ENCODE data around the gene STON2. TPM values are rescaled to one million over a fixed set of nuclear protein-coding genes. Genes with fewer than 3 reads are reported as not detected.
"Not testable (repeated sequence)": the region's sequence is repeated elsewhere in the genome, so short reads cannot be mapped to it uniquely, and the experiment has no call there.

STON2 gene
- total RNA-seq = under 1 TPM; 0.08 to 0.32 TPM

GRCh38 chr14:81400202-81400678 lies at the start of gene STON2:
STON2 (minus strand) TSS chr14:81400324; CDS start chr14:81398382, 1,942 bp downstream.
- CTCF ChIA-PET = interaction anchor here (1.6 kb wide), 1 partner anchor 65 kb away, joined by 3 read pairs; no protein-coding TSS in a partner anchor
- POLR2A ChIA-PET = no interaction called here

DNA sequence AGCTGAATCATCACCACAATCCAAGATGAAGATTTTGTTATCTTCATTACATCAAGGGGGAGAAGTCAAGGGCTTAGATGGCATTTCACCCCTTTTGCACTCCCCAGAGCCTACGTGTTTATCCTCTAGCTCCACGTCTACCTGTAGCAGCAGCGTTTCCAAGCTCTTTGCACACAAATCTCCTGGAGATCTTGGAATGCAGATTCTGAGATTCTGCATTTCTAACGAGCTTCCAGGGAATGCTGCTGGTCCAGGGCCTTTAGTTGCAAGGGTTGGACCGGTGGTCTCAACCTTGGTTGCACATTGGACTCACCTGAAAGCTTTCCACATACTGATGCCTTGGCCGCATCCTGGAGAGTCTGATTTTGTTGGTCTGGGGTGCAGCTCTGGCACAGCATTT lies 49.5 kb upstream of the STON2 start:
- ChIA-PET POLR2A (no interaction called here), CTCF (interaction anchor here (0.9 kb wide), 1 partner anchor 15 kb away, joined by 3 read pairs; no protein-coding TSS in a partner anchor)

DNA sequence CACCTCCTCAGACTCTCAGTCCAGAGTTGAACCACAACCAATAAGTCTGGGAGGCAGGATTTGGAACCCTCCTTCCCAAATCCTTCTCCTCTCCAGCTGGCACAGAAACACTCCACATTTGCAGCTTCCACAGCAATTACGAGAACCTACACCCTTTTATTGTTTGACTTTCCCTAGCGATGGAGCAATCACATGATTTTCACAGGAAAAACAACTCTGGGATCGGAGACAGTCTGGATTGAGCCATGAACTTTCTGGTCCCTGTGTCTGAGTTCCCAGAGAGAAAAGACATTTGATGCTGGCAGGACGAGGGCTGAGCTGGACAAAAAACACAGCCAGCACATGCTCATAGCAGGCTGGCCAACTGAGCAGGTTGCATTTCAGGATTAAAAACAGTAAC lies 49.0 kb upstream of the STON2 start:
- ChIA-PET POLR2A (no interaction called here), CTCF (no interaction called here)

DNA sequence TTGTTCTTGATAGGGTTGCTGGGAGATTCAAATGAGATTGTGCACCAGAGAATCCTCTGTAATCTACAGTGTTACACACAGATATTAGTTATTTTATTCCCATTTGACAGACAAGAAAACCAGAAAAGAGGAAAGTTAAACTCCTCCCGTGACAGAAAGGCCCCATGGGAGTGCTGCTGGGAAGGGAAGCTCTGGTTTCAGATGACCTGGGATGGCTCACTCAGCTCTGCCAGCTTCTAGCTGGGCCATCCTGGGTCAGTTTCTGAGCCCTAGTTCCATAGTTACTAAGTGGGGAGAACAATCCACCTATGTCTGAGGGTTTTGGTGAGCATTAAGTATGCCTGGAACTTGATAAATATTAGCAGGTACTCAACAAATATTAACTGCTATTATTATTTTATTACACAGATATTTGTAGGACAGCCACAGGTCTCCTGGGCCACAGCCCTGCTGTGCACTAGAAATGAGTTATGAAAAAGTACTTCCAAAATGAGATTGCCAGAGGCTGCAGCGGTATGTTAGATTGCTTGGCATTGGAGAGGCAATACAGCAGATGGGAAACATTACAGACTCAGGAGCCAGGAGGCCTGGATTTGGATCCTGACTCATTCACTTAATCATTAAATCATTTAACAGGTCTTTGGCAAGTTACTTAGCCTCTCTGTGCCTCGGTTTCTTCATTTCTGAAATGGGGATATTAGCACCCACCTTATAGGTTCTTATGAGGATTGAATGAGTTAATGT lies 47.1 kb upstream of the STON2 start:
- POLR2A ChIA-PET = no interaction called here
- CTCF ChIA-PET = interaction anchor here (0.7 kb wide), 1 partner anchor 169 kb away, joined by 3 read pairs; no protein-coding TSS in a partner anchor

- POLR2A ChIA-PET = no interaction called here
Measured at GRCh38 chr14:81446279-81447007, 46.3 kb upstream of the STON2 start.

GRCh38 chr14:81441626-81442134 lies 41.6 kb upstream of the STON2 start:
- ChIA-PET POLR2A (no interaction called here), CTCF (interaction anchor here (1.1 kb wide), 1 partner anchor 12 kb away, joined by 3 read pairs; no protein-coding TSS in a partner anchor)

More at GRCh38 chr14:81446279-81447007, 46.3 kb upstream of the STON2 start:
- CTCF ChIA-PET = interaction anchor here (0.7 kb wide), 1 partner anchor 169 kb away, joined by 3 read pairs; no protein-coding TSS in a partner anchor

- CTCF ChIA-PET = no interaction called here
- POLR2A ChIA-PET = no interaction called here
Measured at GRCh38 chr14:81440041-81440440, 39.9 kb upstream of the STON2 start.

- CTCF ChIA-PET = interaction anchor here (0.6 to 1.0 kb wide), 2 partner anchors 21 to 187 kb away, joined by 4 read pairs; no protein-coding TSS in a partner anchor
- POLR2A ChIA-PET = no interaction called here
Measured at GRCh38 chr14:81437244-81437643, 37.1 kb upstream of the STON2 start.

DNA sequence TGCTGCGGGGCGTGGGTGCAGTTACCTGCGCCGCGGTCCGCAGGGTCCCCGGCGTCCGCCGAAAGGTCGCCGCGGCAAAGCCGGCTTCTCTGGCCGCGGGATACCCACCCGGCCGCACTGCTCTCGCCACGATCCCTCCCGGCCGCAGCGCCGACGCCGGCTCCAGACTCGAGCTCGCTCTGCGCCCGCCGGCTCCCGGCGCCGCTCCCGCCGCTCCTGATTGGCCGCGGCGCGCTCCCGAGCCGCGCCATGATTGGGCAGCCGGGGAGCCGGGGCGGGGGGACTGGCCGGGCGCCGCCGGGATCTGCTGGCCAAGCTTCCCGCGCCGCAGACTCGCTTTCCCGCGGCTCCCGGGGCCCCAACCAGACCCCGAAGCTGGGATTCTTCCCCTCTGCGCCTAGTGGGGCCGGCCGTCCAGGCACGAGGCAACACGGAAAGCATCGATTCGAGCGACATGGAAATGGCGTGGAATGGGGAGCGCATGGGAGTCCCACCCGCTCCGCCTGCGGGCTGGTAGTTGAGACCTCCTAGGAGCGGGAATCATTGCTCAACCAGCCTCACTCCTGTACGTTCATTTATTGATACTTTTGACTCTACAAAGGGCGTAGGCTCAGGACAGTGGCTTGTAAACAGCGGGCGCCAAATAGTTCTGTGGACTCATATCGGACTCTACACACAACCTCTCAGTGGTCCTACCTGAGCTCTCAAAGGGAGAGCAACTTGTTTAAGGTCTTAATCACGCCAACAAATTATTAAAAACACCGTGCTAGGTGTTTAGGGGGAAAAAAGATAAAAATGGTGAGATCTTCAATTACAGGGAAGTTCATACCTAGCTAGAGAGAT lies 36.4 kb upstream of the STON2 start:
- ChIA-PET CTCF (interaction anchor here (0.6 to 1.0 kb wide), 2 partner anchors 20 to 186 kb away, joined by 4 read pairs; no protein-coding TSS in a partner anchor), POLR2A (no interaction called here)

- POLR2A ChIA-PET = no interaction called here
Measured at GRCh38 chr14:81435391-81436295, 35.5 kb upstream of the STON2 start.

DNA sequence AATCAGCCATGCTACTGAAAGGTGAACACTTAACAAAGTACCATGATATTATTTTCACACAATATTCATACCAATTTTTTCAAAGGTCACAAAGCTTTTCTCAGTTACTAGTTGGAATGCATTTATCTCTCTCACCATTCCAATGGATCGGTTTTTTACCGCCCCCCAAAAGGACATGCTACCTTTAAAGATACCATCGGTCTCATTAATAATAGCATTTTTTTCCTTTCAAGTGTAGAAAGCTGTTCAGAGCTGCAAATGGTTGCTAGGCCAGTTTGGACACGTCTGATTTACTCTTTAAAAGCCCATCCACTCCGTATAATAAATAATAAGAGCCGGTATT lies 34.9 kb upstream of the STON2 start:
- ChIA-PET CTCF (interaction anchor here (1.1 kb wide), 1 partner anchor 30 kb away, joined by 3 read pairs; no protein-coding TSS in a partner anchor), POLR2A (no interaction called here)

More at GRCh38 chr14:81435391-81436295, 35.5 kb upstream of the STON2 start:
- CTCF ChIA-PET = interaction anchor here (1.1 kb wide), 1 partner anchor 29 kb away, joined by 3 read pairs; no protein-coding TSS in a partner anchor

GRCh38 chr14:81434230-81434629 lies 34.1 kb upstream of the STON2 start:
- POLR2A ChIA-PET = no interaction called here
- CTCF ChIA-PET = interaction anchor here (0.6 kb wide), 1 partner anchor 210 kb away, joined by 3 read pairs; no protein-coding TSS in a partner anchor

DNA sequence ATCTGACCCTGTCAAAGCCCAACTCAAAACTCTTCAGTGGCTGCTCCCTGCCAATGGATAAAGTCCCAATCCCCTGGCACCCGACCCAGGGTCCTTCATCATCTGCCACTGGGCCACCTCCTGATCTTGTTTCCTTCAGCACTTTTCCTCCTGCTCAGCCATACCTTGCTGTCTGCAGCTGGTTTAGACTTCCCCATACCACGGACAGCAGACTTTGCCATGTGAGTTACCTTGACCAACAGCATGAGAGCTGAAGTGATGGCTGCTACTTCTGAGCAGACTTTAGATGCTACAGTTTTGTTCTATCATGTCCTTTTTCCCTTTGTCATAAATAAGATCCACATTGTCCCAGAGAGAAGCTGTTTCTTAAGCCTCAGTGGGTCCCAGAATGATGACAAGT lies 33.3 kb upstream of the STON2 start:
- POLR2A ChIA-PET = no interaction called here
- CTCF ChIA-PET = no interaction called here

DNA sequence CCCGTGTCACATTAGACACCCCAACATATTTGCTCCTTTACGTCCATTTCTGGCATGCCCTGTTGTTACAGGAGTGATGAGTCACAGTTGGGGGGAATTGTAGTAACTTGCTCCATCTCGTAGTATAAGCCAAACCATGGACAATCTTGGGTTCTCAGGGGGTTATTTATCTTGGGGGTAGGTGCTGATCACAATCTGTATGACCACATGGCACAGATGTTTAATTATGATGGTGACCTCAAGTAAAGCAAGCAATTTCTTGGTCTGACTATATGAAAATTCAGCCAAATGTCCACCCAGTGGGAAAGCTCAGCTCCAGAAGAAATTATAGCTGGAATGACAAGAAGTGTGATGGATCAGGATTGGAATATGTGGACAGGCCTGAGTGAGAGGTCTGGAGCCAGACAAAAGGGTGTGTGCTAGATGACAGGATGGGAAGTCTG lies 32.1 kb upstream of the STON2 start:
- POLR2A ChIA-PET = no interaction called here
- CTCF ChIA-PET = interaction anchor here (0.6 kb wide), 2 partner anchors 32 to 533 kb away, joined by 3 to 4 read pairs; no protein-coding TSS in a partner anchor

DNA sequence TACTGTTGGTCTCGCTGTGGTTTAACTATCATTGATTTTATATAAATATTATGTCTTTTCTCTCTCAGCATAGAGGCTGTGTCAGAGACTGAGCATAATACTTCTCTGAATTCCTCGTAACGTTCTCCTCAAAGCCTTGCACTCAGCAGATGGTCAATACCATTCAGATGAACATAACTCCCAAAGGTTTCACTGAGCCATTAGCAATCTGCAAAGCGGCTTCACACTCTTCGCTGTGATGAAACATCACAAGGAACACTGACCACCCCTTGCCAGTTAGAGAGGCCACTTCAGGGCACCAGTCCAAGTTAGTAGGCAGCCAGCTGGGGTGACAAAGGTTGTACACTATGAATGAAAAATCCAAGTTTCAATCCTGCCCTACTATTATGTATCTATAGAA lies 30.1 kb upstream of the STON2 start:
- POLR2A ChIA-PET = no interaction called here
- CTCF ChIA-PET = no interaction called here

- POLR2A ChIA-PET, CTCF ChIA-PET: not testable (repeated sequence)
Measured at GRCh38 chr14:81429749-81430148, 29.6 kb upstream of the STON2 start.

DNA sequence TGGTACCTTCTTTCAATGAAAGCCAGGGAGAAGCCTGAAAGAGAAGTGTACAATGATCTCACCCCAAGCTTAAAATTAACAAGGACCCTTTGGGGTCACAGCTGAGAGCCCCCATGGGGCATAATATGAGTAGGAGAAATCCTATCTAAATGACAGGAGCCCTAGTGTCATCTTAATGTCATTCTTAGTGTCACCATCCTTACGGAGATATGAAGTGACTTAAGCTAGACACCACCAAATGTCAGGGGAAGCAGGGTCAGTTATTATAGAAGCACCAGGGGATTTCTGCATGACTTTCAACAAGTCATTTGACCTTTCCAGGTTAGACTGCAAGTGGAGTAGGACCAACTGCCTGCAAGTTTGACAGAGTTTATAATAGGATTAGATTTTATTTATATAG lies 28.9 kb upstream of the STON2 start:
- POLR2A ChIA-PET = no interaction called here
- CTCF ChIA-PET = no interaction called here

DNA sequence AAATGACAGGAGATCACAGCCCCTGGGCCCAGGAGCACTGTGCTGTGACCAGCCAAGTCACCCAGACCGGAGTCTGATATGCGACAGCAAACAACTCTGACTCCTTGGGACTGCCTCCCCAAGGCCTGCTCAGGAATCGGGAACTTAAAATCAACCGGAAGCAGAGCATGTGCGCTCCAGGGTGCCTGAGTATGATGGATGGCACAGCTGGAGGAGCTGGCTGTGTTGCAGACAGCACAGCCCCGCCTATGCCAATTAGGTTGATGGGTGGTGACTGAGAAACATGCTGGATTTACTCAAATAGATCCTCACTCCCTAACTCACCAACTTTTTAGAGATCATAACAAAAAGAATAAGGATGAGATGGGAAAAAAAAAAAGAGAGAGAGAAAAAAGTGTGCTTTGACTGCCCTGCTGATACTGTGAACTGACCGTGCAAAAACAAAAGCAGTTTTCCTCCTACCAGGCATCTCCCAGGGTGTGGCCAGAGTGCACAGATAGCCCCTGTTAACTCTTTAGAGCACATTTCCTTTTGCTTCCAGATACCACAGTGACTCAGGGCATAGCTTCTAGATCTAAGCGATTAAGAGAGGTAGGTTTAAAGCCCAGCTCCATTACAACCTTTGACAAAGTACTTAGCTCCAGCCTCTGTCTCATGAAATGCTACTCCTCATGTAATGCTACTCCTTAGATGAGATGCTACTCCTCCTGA lies 27.4 kb upstream of the STON2 start:
- ChIA-PET POLR2A (no interaction called here), CTCF (no interaction called here)
